SK-N-SH (cell line): ENCODE measurements around the gene CASP9. TPM values are rescaled to one million over a fixed set of nuclear protein-coding genes. Genes with fewer than 3 reads are reported as not detected.

Experiments used
- CTCF ChIA-PET: fragments of 300-600, 350-600 bp; formaldehyde crosslinking; extraction: SDS; loops from one replicate; lab custom pipeline; 2021; lab: Yijun Ruan, JAX
- POLR2A ChIA-PET: fragments of 350-600 bp; sonication (Branson Sonifier 250); formaldehyde crosslinking; extraction: SDS; loops from one replicate; lab custom pipeline; 2020; ENCODE audit warnings: antibody characterized with exemption, inconsistent platforms; lab: Yijun Ruan, JAX
- DNase-seq: peaks from one replicate; pipeline ENCODE4 v3.0.0; 2012
- H2AFZ ChIP-seq: fragments of 200-600 bp; sonication (generic); 2 replicates; pipeline ENCODE4 v1.8.1; 2016; ENCODE audit warnings: antibody characterized with exemption, mild to moderate bottlenecking, low read depth
- H3F3A ChIP-seq: fragments of 200-600 bp; sonication (generic); replicated peaks from 2 replicates; pipeline ENCODE3; 2016; ENCODE audit warnings: antibody characterized with exemption, mild to moderate bottlenecking; ENCODE audit not compliant: insufficient read depth
- H3K27ac ChIP-seq, 2 experiments: fragments of 200-500 bp in 1 of 2; fragments of 200-600 bp in 1 of 2; sonication (Bioruptor generic) in 1 of 2; sonication (generic), shearing (Covaris generic) in 1 of 2; 2 replicates each; pipeline versions ENCODE4 v1.5.1 to v1.6.1; 2014 to 2016; ENCODE audit warnings: low read depth in 2 of 2, inconsistent platforms in 1 of 2, low read length in 1 of 2, mild to moderate bottlenecking in 1 of 2, mixed read lengths in 1 of 2
- H3K27me3 ChIP-seq: fragments of 200-600 bp; sonication (generic), shearing (Covaris generic); 2 replicates; pipeline ENCODE4 v1.6.1; 2016; ENCODE audit warnings: mixed run types; ENCODE audit not compliant: insufficient read depth
- H3K36me3 ChIP-seq, 2 experiments: fragments of 200-500 bp in 1 of 2; fragments of 200-600 bp in 1 of 2; sonication (Bioruptor generic) in 1 of 2; sonication (generic) in 1 of 2; replicated peaks in 1 of 2; 2 replicates each; pipeline versions ENCODE3 to v1.5.1; 2014 to 2016; ENCODE audit warnings: low read length in 1 of 2, mild to moderate bottlenecking in 1 of 2; ENCODE audit not compliant: insufficient read depth in 2 of 2, control insufficient read depth in 1 of 2
- H3K4me1 ChIP-seq, 2 experiments: fragments of 200-500 bp in 1 of 2; fragments of 200-600 bp in 1 of 2; sonication (Bioruptor generic) in 1 of 2; sonication (generic), shearing (Covaris generic) in 1 of 2; 2 replicates each; pipeline versions ENCODE4 v1.5.1 to v1.6.1; 2014 to 2016; ENCODE audit warnings: low read depth in 1 of 2, low read length in 1 of 2, mixed run types in 1 of 2; ENCODE audit not compliant: insufficient read depth in 2 of 2, control insufficient read depth in 1 of 2
- H3K4me2 ChIP-seq: fragments of 200-600 bp; sonication (generic), shearing (Covaris generic); 2 replicates; pipeline ENCODE4 v1.6.1; 2017; ENCODE audit warnings: mixed run types
- H3K4me3 ChIP-seq, 2 experiments: fragments of 200-500 bp in 1 of 2; fragments of 200-600 bp in 1 of 2; sonication (Bioruptor generic) in 1 of 2; sonication (generic), shearing (Covaris generic) in 1 of 2; 2 replicates each; pipeline versions ENCODE4 v1.5.1 to v1.8.1; 2014 to 2016; ENCODE audit warnings: low read depth in 2 of 2, inconsistent platforms in 1 of 2, low read length in 1 of 2, mild to moderate bottlenecking in 1 of 2, mixed read lengths in 1 of 2, moderate library complexity in 1 of 2
- H3K79me2 ChIP-seq: fragments of 200-600 bp; sonication (generic); 2 replicates; pipeline ENCODE4 v1.8.1; 2017; ENCODE audit warnings: mild to moderate bottlenecking; ENCODE audit not compliant: insufficient read depth
- H3K9ac ChIP-seq: fragments of 200-600 bp; sonication (generic); 2 replicates; pipeline ENCODE4 v1.6.1; 2017; ENCODE audit warnings: mixed run types
- H3K9me2 ChIP-seq: fragments of 200-600 bp; sonication (generic); 2 replicates; pipeline ENCODE4 v1.6.1; 2017; ENCODE audit warnings: mixed run types
- H3K9me3 ChIP-seq: fragments of 200-600 bp; sonication (generic); 2 replicates; pipeline ENCODE4 v1.6.1; 2017; ENCODE audit warnings: mixed run types, mild to moderate bottlenecking, moderate library complexity
- H4K20me1 ChIP-seq: fragments of 200-600 bp; sonication (generic); 2 replicates; pipeline ENCODE4 v1.6.1; 2017; ENCODE audit warnings: mild to moderate bottlenecking, mixed run types; ENCODE audit not compliant: insufficient read depth
- ELF1 ChIP-seq: IDR thresholded peaks from 2 replicates; pipeline ENCODE4 v1.4.0; 2012
- EP300 ChIP-seq, 2 experiments: IDR thresholded peaks; 2 replicates each; pipeline versions ENCODE4 v1.4.0 to v1.6.1; 2012; ENCODE audit warnings: borderline replicate concordance in 1 of 2, low read depth in 1 of 2, low read length in 1 of 2
- FOXJ3 ChIP-seq: sonication (generic); formaldehyde crosslinking; IDR thresholded peaks from 2 replicates; pipeline ENCODE4 v1.5.1; 2020; ENCODE audit warnings: mild to moderate bottlenecking, missing genetic modification reagents
- FOXM1 ChIP-seq: IDR thresholded peaks from 2 replicates; pipeline ENCODE4 v1.4.0; 2012; ENCODE audit warnings: low read depth, mild to moderate bottlenecking
- GABPA ChIP-seq: IDR thresholded peaks from 2 replicates; pipeline ENCODE4 v1.4.0; 2012; ENCODE audit warnings: low read depth, mild to moderate bottlenecking
- IRF3 ChIP-seq: fragments of 150-350 bp; IDR thresholded peaks from 2 replicates; pipeline ENCODE4 v1.6.1; 2016; ENCODE audit warnings: mild to moderate bottlenecking, low read depth, low read length
- MAX ChIP-seq: IDR thresholded peaks from 2 replicates; pipeline ENCODE4 v1.4.0; 2012; ENCODE audit warnings: low read depth
- MEF2A ChIP-seq: IDR thresholded peaks from 2 replicates; pipeline ENCODE4 v1.4.0; 2012; ENCODE audit warnings: low read depth, borderline replicate concordance
- NFIC ChIP-seq: IDR thresholded peaks from 2 replicates; pipeline ENCODE4 v1.4.0; 2012; ENCODE audit warnings: borderline replicate concordance
- NRF1 ChIP-seq: IDR thresholded peaks from 2 replicates; pipeline ENCODE4 v1.6.1; 2012; ENCODE audit warnings: low read depth, mild to moderate bottlenecking, low read length
- POLR2AphosphoS5 ChIP-seq: IDR thresholded peaks from 2 replicates; pipeline ENCODE4 v1.6.1; 2012; ENCODE audit warnings: low read depth, low read length
- RCOR1 ChIP-seq: fragments of 150-350 bp; IDR thresholded peaks from 2 replicates; pipeline ENCODE4 v1.6.1; 2017; ENCODE audit warnings: antibody characterized with exemption, low read length
- RFX5 ChIP-seq: IDR thresholded peaks from 2 replicates; pipeline ENCODE4 v1.6.1; 2012; ENCODE audit warnings: mild to moderate bottlenecking, improper control_type of control experiment, low read length
- SIN3A ChIP-seq: IDR thresholded peaks from 2 replicates; pipeline ENCODE4 v1.6.1; 2012; ENCODE audit warnings: low read depth, mild to moderate bottlenecking, low read length, moderate library complexity, borderline replicate concordance
- TCF12 ChIP-seq: IDR thresholded peaks from 2 replicates; pipeline ENCODE4 v1.4.0; 2012
- USF2 ChIP-seq: fragments of 150-350 bp; IDR thresholded peaks from 2 replicates; pipeline ENCODE4 v1.6.1; 2017; ENCODE audit warnings: antibody characterized with exemption, low read length, low read depth, borderline replicate concordance
- ZBTB33 ChIP-seq: IDR thresholded peaks from 2 replicates; pipeline ENCODE4 v1.4.0; 2012; ENCODE audit warnings: low read depth, borderline replicate concordance
- WGBS: methylation state at CpG from one replicate; pipeline ENCODE4 v1.1.6; 2017; ENCODE audit warnings: low lambda C conversion rate; 5-methylcytosine and 5-hydroxymethylcytosine counted together
- polyA plus RNA-seq, 3 experiments: library from polyadenylated mRNA; depleted of rRNA; stranded (reverse); fragments of >200 nt; gene quantifications; 2 replicates each; pipeline ENCODE4 v1.2.3, GENCODE V29; 2012
- TF ChIP-seq, protein P1 (sequence below): fragments of 200-600 bp; sonication (generic); IDR thresholded peaks from 2 replicates; pipeline ENCODE4 v1.6.1; 2017; ENCODE audit warnings: antibody characterized with exemption, mild to moderate bottlenecking, moderate library complexity

CASP9 gene
- polyA plus RNA-seq, 1 of the 3 experiments (the other 2 are of a cell fraction) = 16.9 TPM

DNA sequence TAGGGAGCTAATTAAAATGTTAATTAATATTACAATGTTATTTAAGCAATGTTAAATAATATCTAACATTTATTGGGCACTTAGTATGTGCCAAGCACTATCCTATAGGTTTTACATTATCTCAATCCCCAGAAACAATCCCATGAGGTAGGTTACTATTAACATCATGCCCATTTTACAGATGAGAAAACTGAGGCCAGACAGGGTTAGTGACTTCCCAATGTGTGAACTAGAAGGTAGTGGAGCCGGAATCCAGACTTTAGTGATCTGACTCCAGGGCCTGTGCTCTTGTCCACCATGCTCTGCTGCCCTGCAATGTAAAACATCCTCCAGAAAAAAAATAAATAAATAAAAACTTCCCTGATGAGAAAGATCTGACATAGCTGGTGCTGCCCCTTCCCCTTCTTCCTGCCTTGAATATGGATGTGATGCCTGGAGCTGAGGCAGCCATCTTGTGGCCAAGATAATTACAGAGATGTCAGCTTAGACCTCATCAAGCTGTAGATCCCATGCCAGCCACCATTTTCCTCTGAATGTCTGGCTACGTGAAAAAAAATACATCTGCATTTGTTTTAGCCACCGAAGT is 75.0 kb downstream of the CASP9 start:
- POLR2A ChIA-PET = no interaction called here
- H3K79me2 ChIP-seq = no peaks in the 10 kb centered on the region
- TF ChIP-seq RFX5 (no peak), MAX (no peak), GABPA (no peak), FOXM1 (no peak), RCOR1 (no peak), ZBTB33 (no peak)
- 74% methylated on average over 3 of the region's 3 CpGs for WGBS
- no peak overlapping the region for H3K4me3 ChIP-seq
- H3K27ac ChIP-seq = no peak overlapping the region
- H2AFZ ChIP-seq = no peak overlapping the region
- CTCF ChIA-PET = interaction anchor here (1.2 to 3.1 kb wide), 3 partner anchors 9 to 125 kb away, joined by 3 to 12 read pairs (median 6); no protein-coding TSS in a partner anchor
- no peaks in the 10 kb centered on the region for H4K20me1 ChIP-seq
- no peaks in the 10 kb centered on the region for H3K27me3 ChIP-seq
- no peak overlapping the region for H3K9ac ChIP-seq
- H3K9me3 ChIP-seq = no peaks in the 10 kb centered on the region
- no peaks in the 10 kb centered on the region for H3K9me2 ChIP-seq
- no peaks in the 10 kb centered on the region for H3K36me3 ChIP-seq
- H3K4me2 ChIP-seq = no peak overlapping the region
- peaks cover 0 to 3% of the 10 kb centered on the region in 2 experiments; a peak in 1 of 4 replicates for H3K4me1 ChIP-seq
- H3F3A ChIP-seq = peaks cover 3% of the 10 kb centered on the region
- no peak for DNase-seq

DNA sequence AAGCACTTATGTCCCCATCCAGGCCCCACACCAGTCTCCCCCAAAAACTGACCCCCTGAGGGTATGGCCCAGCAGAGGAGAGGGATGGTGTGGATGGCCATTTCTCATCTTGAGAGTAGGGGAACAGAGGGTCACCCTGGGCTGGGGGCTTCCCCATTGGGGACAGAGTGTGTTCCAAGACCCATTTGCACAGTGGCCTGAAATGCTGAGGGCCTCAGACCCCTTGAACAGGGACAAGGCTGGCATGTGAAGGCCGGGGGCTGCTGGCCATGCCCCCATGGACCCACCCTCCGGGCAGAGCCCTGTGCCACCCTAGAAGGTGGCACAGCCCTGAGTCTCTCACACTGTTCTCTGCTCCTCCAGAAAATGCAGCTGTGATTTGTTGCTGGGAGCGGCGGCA is 77.8 kb downstream of the CASP9 start:
- Histone ChIP-seq H3K4me2 (no peak overlapping the region), H3K9me2 (no peaks in the 10 kb centered on the region), H2AFZ (no peak overlapping the region), H3F3A (peaks cover 3% of the 10 kb centered on the region), H3K27ac (no peak overlapping the region), H3K9ac (no peak overlapping the region), H3K4me3 (no peak overlapping the region), H4K20me1 (no peaks in the 10 kb centered on the region), H3K36me3 (no peaks in the 10 kb centered on the region), H3K4me1 (peaks cover 0 to 3% of the 10 kb centered on the region in 2 experiments; a peak in 1 of 4 replicates), H3K27me3 (no peaks in the 10 kb centered on the region), H3K79me2 (no peaks in the 10 kb centered on the region), H3K9me3 (no peaks in the 10 kb centered on the region)
- no peak for DNase-seq
- TF ChIP-seq MEF2A (no peak), NRF1 (no peak), SIN3A (no peak), EP300 (IDR thresholded peaks at IDR 0.05; ENCODE audit: borderline replicate concordance in 1 of 2, low read depth in 1 of 2, low read length in 1 of 2) (no peak), RFX5 (no peak), IRF3 (no peak), ELF1 (no peak), FOXJ3 (CRISPR knock-in tag) (no peak), ZBTB33 (no peak), TCF12 (no peak), NFIC (no peak), POLR2AphosphoS5 (no peak), USF2 (no peak)
- TF ChIP-seq, protein P1, sequence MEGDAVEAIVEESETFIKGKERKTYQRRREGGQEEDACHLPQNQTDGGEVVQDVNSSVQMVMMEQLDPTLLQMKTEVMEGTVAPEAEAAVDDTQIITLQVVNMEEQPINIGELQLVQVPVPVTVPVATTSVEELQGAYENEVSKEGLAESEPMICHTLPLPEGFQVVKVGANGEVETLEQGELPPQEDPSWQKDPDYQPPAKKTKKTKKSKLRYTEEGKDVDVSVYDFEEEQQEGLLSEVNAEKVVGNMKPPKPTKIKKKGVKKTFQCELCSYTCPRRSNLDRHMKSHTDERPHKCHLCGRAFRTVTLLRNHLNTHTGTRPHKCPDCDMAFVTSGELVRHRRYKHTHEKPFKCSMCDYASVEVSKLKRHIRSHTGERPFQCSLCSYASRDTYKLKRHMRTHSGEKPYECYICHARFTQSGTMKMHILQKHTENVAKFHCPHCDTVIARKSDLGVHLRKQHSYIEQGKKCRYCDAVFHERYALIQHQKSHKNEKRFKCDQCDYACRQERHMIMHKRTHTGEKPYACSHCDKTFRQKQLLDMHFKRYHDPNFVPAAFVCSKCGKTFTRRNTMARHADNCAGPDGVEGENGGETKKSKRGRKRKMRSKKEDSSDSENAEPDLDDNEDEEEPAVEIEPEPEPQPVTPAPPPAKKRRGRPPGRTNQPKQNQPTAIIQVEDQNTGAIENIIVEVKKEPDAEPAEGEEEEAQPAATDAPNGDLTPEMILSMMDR = no peak
- POLR2A ChIA-PET = no interaction called here
- no CpG with 5 or more reads among the region's 4 CpGs for WGBS
- CTCF ChIA-PET = interaction anchor here (1.4 to 2.2 kb wide), 2 partner anchors 15 to 122 kb away, joined by 6 to 10 read pairs; no protein-coding TSS in a partner anchor
